Testis (tissue), 2 donors: ENCODE results near the gene SPEN.

Experiments
- POLR2A ChIP-seq: fragments of 450-650 bp; IDR thresholded peaks from one replicate; pipeline ENCODE4 v1.6.1; 2017; ENCODE audit warnings: antibody characterized with exemption, mild to moderate bottlenecking, moderate library complexity
- TF ChIP-seq, protein P1 (sequence below), 3 experiments: fragments of 450-650 bp in 2 of 3; fragments of 200-600 bp in 1 of 3; sonication (generic) in 1 of 3; IDR thresholded peaks; one replicate each; pipeline ENCODE4 v1.5.1; 2016 to 2019; ENCODE audit warnings: antibody characterized with exemption in 3 of 3, mild to moderate bottlenecking in 2 of 3, moderate library complexity in 1 of 3

DNA sequence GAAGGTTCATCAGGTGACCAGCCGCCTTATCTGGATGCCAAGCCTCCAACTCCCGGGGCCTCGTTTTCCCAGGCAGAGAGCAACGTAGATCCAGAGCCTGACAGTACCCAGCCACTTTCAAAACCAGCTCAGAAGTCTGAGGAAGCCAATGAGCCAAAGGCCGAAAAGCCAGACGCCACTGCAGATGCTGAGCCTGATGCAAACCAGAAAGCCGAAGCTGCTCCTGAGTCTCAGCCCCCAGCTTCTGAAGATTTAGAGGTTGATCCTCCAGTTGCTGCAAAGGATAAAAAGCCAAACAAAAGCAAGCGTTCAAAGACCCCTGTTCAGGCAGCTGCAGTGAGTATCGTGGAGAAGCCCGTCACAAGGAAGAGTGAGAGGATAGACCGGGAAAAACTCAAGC, 83.9 kb downstream of the SPEN start:
- TF ChIP-seq, protein P1, sequence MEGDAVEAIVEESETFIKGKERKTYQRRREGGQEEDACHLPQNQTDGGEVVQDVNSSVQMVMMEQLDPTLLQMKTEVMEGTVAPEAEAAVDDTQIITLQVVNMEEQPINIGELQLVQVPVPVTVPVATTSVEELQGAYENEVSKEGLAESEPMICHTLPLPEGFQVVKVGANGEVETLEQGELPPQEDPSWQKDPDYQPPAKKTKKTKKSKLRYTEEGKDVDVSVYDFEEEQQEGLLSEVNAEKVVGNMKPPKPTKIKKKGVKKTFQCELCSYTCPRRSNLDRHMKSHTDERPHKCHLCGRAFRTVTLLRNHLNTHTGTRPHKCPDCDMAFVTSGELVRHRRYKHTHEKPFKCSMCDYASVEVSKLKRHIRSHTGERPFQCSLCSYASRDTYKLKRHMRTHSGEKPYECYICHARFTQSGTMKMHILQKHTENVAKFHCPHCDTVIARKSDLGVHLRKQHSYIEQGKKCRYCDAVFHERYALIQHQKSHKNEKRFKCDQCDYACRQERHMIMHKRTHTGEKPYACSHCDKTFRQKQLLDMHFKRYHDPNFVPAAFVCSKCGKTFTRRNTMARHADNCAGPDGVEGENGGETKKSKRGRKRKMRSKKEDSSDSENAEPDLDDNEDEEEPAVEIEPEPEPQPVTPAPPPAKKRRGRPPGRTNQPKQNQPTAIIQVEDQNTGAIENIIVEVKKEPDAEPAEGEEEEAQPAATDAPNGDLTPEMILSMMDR (IDR thresholded peaks at IDR 0.05), result no peak
- TF ChIP-seq POLR2A, result no peak
